ENCODE results near the gene SNUPN. TPM values are rescaled to one million over a fixed set of nuclear protein-coding genes. Genes with fewer than 3 reads are reported as not detected.
"Not testable (repeated sequence)": the region's sequence is repeated elsewhere in the genome, so short reads cannot be mapped to it uniquely, and the experiment has no call there.

Gene SNUPN
- total RNA-seq, 1 donor from 2014 or later = 17.4 TPM

DNA sequence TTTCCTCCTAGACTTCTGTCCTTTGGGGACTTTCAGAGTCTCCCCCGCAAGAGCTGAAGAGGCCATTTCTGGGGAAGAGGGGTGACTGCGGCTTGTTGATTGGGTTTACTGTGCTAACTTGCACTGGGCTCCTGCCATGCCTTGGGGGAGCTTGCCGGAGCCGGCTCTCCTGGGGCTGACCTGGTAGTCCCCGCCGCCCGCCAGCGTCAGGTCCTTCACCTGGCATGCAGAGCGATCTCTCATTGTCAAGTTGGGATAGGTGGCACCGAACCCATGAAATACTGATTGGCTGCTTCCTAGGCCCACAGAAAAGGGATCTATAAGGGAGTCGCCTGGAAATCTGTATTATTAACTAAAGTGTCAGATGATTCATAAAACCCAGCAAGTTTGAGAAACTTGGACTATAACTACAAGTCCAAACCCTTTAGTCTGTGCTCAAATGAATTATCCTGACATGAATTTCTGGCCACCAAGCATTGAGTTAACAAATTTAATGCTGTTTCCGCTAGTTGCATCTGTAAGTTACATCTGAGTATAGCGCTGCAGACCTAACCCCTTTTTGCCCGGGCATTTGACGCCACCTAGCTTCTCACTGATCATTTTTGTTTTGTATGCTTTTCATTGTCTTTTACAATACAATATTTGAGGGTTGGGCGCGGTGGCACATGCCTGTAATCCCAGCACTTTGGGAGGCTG lies 15.1 kb upstream of the SNUPN start:
- TF ChIP-seq, protein P1, sequence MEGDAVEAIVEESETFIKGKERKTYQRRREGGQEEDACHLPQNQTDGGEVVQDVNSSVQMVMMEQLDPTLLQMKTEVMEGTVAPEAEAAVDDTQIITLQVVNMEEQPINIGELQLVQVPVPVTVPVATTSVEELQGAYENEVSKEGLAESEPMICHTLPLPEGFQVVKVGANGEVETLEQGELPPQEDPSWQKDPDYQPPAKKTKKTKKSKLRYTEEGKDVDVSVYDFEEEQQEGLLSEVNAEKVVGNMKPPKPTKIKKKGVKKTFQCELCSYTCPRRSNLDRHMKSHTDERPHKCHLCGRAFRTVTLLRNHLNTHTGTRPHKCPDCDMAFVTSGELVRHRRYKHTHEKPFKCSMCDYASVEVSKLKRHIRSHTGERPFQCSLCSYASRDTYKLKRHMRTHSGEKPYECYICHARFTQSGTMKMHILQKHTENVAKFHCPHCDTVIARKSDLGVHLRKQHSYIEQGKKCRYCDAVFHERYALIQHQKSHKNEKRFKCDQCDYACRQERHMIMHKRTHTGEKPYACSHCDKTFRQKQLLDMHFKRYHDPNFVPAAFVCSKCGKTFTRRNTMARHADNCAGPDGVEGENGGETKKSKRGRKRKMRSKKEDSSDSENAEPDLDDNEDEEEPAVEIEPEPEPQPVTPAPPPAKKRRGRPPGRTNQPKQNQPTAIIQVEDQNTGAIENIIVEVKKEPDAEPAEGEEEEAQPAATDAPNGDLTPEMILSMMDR (IDR thresholded peaks at IDR 0.05; ENCODE audit: insufficient read depth, low read length, poor library complexity, severe bottlenecking) = peak; percentile 24
- no peaks in the 10 kb centered on the region for H3K36me3 ChIP-seq (ENCODE audit: control insufficient read depth, insufficient read depth, low read length)
- DNase-seq (ENCODE audit: low read depth) = no peak
- no peaks in the 10 kb centered on the region for H3K27me3 ChIP-seq (ENCODE audit: control insufficient read depth, insufficient read depth, low read length)
- peak overlapping the region; percentile 98 for H3K4me3 ChIP-seq (ENCODE audit: low read depth, low read length)

DNA sequence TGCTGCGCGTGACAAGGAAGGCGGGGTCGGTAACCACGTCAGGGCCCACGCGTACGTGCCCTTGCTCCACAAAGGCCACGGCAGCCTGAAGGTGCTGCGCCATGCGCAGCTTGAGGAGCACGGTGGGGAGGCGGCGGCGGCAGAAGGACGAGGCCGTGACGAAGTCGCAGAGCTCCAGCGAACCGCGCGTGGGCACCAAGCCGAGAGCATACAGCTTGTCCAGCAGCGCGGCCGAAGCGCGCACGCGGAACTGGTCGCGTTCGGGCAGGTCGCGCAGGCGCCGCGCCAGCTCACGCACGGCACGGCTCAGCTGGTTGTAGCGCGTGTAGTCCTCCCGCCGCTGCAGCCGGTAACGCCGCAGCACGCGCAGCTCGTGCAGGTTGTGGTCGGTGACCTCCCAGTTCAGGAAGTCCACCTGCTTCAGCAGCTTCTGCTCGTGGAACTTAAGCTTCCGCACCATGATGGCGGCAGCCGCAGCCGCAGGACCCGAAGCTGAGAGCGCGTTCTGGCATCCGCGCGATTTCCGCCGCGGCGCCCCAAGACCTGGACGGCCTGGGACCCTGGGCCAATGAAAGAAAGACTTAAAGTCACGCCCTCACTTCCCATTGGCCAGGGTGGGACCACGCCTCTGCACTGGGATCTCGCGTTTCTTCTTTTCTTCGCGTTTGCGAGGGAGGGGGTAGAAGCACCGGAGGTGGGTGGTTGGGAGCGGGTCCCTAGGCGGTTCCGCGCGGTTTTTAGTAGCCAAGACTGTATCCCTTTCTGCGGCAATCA lies 14.4 kb upstream of the SNUPN start, which contains the start of gene IMP3:
Gene IMP3 (minus strand): TSS at position 516 of the 774 bp plus-strand sequence. CDS start 56 bp downstream, at position 460.
- Histone ChIP-seq H3K4me3 (ENCODE audit: low read depth, low read length) (peak within 1 kb of the TSS; percentile 98), H3K27me3 (ENCODE audit: control insufficient read depth, insufficient read depth, low read length) (no peaks in the 10 kb centered on the region), H3K36me3 (ENCODE audit: control insufficient read depth, insufficient read depth, low read length) (no peaks in the 10 kb centered on the region)
- peak; percentile 88 for DNase-seq (ENCODE audit: low read depth)
- TF ChIP-seq, protein P1 (IDR thresholded peaks at IDR 0.05; ENCODE audit: insufficient read depth, low read length, poor library complexity, severe bottlenecking) = no peak

DNA sequence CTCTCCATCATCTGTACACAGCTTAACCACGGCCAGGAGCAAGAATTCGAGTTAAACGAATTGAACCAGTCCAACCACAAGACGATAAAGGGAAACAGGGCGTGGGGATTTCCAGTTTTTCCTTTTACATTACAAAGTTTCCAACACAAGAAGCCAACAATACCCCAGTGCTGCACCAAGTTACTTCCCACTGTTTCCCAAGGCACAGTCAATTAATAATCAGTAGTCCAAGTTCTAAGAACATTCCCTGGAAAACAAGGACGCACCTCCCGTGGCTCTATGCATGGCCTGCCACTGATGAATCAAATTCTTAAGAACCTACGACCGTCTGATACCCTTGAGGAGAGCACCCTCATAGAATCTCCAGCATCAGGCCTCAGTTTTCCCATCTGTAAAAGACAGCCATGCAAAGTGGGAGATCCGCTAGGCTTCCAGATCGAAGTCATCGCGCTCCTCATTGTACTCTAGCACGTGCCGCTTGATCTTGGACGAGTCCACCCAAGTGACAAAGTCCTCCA lies 13.7 kb upstream of the SNUPN start:
- no peak for DNase-seq (ENCODE audit: low read depth)
- TF ChIP-seq, protein P1 (IDR thresholded peaks at IDR 0.05; ENCODE audit: insufficient read depth, low read length, poor library complexity, severe bottlenecking) = no peak
- Histone ChIP-seq H3K27me3 (ENCODE audit: control insufficient read depth, insufficient read depth, low read length) (no peaks in the 10 kb centered on the region), H3K4me3 (ENCODE audit: low read depth, low read length) (peak overlapping the region; percentile 98), H3K36me3 (ENCODE audit: control insufficient read depth, insufficient read depth, low read length) (no peaks in the 10 kb centered on the region)

DNA sequence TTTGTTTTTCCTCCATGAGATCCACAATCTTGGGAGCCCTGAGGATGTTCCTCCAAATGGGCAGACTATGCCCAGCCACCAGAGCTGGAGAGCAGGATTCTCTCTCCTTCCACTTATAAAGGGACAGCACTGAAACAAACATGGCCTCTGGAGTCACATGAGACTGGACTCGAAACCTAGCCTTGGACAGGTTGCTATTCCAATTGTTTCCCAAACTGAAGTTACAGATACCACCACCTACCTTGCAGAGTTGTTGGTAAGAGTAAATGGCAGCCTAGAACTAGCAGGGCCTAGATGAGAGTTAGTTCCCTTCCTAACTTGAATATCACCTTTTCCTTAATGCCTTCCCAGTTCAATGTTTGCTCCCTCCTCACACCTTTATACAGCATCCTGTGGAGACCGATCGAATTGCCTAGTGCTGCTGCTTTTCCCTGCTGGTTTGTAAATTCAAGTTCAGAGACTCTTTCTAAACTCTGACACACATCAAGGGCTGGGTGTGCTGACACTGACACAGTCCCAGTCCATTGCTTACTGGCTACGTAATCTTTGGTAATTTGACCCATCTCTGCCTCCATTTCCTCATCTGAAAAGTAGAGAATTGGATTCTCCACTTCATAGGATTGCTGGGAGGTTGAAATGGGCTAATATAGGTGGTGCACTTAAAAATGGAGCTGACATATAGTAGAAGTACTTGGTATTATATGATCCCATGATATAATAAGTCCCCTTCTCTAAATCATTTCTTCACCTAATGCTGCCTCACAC lies 11.9 kb upstream of the SNUPN start:
- Histone ChIP-seq H3K4me3 (ENCODE audit: low read depth, low read length) (no peak overlapping the region), H3K27me3 (ENCODE audit: control insufficient read depth, insufficient read depth, low read length) (no peaks in the 10 kb centered on the region), H3K36me3 (ENCODE audit: control insufficient read depth, insufficient read depth, low read length) (no peaks in the 10 kb centered on the region)
- no peak for DNase-seq (ENCODE audit: low read depth)
- TF ChIP-seq, protein P1 (IDR thresholded peaks at IDR 0.05; ENCODE audit: insufficient read depth, low read length, poor library complexity, severe bottlenecking) = no peak

DNA sequence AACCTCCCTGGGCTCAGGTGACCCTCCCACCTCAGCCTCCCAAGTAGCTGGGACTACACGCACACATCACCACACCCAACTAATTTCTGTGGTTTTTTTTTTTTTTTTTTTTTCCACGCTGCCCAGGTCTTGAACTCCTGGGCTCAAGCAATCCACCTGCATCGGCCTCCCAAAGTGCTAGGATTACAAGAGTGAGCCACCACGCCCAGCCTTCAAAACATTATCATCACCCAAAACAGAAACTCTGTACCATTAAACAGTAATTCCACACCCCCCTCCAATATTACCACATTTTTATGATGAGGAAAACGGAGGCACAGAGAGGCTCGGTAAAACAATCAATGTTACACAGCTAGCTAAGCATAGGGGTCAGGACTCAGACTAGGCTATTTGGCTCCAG lies 10.5 kb upstream of the SNUPN start:
- Histone ChIP-seq H3K4me3 (ENCODE audit: low read depth, low read length) (no peak overlapping the region), H3K27me3 (ENCODE audit: control insufficient read depth, insufficient read depth, low read length) (no peaks in the 10 kb centered on the region), H3K36me3 (ENCODE audit: control insufficient read depth, insufficient read depth, low read length) (no peaks in the 10 kb centered on the region)
- TF ChIP-seq, protein P1 (IDR thresholded peaks at IDR 0.05; ENCODE audit: insufficient read depth, low read length, poor library complexity, severe bottlenecking) = no peak
- DNase-seq (ENCODE audit: low read depth) = no peak

DNA sequence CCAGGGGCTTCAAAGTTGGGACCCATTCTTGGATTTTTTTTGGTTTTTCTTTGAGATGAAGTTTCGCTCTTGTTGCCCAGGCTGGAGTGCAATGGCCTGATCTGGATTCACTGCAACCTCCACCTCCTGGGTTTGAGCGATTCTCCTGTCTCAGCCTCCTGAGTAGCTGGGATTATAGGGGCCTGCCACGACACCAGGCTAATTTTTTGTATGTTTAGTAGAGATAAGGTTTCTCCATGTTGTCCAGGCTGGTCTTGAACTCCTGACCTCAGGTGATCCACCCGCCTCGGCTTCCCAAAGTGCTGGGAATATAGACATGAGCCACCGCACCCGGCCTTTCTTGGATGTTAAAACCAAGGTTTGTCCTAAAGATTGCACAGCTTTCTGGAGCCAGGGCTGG lies 8.4 kb upstream of the SNUPN start:
- H3K27me3 ChIP-seq (ENCODE audit: control insufficient read depth, insufficient read depth, low read length); H3K36me3 ChIP-seq (ENCODE audit: control insufficient read depth, insufficient read depth, low read length); H3K4me3 ChIP-seq (ENCODE audit: low read depth, low read length); DNase-seq (ENCODE audit: low read depth): not testable (repeated sequence)
